NCI-H774 (cell line): Measurements from ENCODE around the gene SLC38A3.

Experiments used
- DNase-seq: peaks from one replicate; lab custom pipeline; 2025; lab: John Stamatoyannopoulos, UW

Gene SLC38A3

GRCh38 chr3:50169232-50169832 is 35.7 kb upstream of the SLC38A3 start:
- no peak for DNase-seq

GRCh38 chr3:50169858-50170257 is 35.2 kb upstream of the SLC38A3 start:
- no peak for DNase-seq

- no peak for DNase-seq
Measured at GRCh38 chr3:50170689-50171088, 34.4 kb upstream of the SLC38A3 start.

- DNase-seq: no peak
Measured at GRCh38 chr3:50171540-50172301, 33.4 kb upstream of the SLC38A3 start.

- no peak for DNase-seq
Measured at GRCh38 chr3:50172626-50173220, 32.3 kb upstream of the SLC38A3 start.

- no peak for DNase-seq
Measured at GRCh38 chr3:50173685-50174516, 31.2 kb upstream of the SLC38A3 start.

GRCh38 chr3:50174517-50174895 is 30.6 kb upstream of the SLC38A3 start:
- DNase-seq: no peak

GRCh38 chr3:50174947-50175524 is 30.0 kb upstream of the SLC38A3 start:
- no peak for DNase-seq

GRCh38 chr3:50177346-50177745 is 27.7 kb upstream of the SLC38A3 start:
- no peak for DNase-seq

GRCh38 chr3:50179710-50180109 is 25.4 kb upstream of the SLC38A3 start:
- DNase-seq: no peak

- no peak for DNase-seq
Measured at GRCh38 chr3:50181985-50182384, 23.1 kb upstream of the SLC38A3 start.

- DNase-seq: no peak
Measured at GRCh38 chr3:50182533-50183099, 22.5 kb upstream of the SLC38A3 start.

GRCh38 chr3:50183755-50184154 is 21.3 kb upstream of the SLC38A3 start:
- DNase-seq: no peak

- DNase-seq: no peak
Measured at GRCh38 chr3:50184242-50184978, 20.7 kb upstream of the SLC38A3 start.

- no peak for DNase-seq
Measured at GRCh38 chr3:50185230-50185629, 19.8 kb upstream of the SLC38A3 start.

GRCh38 chr3:50186096-50186495 is 19.0 kb upstream of the SLC38A3 start:
- no peak for DNase-seq

- DNase-seq: no peak
Measured at GRCh38 chr3:50187750-50188149, 17.3 kb upstream of the SLC38A3 start.

GRCh38 chr3:50189274-50189673 is 15.8 kb upstream of the SLC38A3 start:
- no peak for DNase-seq

GRCh38 chr3:50189989-50190388 is 15.1 kb upstream of the SLC38A3 start:
- DNase-seq: no peak

- DNase-seq: no peak
Measured at GRCh38 chr3:50190936-50191660, 14.0 kb upstream of the SLC38A3 start, which contains the start of gene GNAT1. TSS of gene GNAT1 (plus strand) at chr3:50191610. CDS start at chr3:50191726, 116 bp downstream.
